SIG-M5 (cell line): ENCODE data around the gene USP21.
"Not testable (repeated sequence)": the region's sequence is repeated elsewhere in the genome, so short reads cannot be mapped to it uniquely, and the experiment has no call there.

Source experiments
- DNase-seq: peaks from one replicate; lab custom pipeline; 2025; lab: John Stamatoyannopoulos, UW

Gene USP21, protein sequence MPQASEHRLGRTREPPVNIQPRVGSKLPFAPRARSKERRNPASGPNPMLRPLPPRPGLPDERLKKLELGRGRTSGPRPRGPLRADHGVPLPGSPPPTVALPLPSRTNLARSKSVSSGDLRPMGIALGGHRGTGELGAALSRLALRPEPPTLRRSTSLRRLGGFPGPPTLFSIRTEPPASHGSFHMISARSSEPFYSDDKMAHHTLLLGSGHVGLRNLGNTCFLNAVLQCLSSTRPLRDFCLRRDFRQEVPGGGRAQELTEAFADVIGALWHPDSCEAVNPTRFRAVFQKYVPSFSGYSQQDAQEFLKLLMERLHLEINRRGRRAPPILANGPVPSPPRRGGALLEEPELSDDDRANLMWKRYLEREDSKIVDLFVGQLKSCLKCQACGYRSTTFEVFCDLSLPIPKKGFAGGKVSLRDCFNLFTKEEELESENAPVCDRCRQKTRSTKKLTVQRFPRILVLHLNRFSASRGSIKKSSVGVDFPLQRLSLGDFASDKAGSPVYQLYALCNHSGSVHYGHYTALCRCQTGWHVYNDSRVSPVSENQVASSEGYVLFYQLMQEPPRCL

DNA sequence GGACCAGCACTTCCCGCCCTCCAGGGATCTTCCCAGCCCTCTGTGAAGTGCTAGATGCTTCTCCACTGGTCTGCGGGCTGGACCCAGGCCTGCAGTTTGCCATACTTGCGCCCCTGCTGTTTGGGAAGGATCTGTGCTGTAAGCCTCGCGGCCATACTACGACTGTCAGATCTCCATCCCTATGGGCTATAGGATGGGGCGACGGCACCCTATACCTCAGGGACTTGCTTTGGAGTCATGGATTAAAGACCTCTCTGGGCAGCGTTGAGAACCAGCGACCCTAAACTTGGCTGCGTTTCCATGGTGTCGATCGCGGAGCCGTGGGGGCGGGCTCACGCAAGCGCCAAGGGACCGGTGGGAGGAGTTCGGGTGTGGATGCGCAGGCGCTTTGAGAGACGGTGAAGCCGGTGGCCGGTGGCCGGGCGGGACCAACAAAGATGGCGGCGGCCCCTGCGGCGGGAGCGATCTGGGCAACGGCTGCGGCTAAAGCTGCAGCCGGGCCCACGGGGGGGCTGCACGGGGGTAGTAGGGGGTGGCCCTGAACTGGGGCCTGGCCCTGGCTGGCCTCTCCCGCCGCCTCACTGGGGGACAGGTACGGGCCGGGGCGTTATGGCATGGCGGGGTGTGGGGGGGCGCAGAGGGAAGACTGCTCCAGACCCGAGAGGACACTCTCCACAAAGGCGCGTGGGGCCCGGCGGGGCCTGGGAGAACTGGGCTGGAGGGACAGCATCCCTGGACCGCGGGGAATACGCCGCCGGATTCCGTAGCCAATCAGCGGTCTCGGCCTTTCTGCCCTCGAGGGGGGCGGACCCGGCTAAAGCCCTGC, at the start of gene USP21:
TSS of gene USP21 (plus strand) at position 414 of the 826 bp plus-strand sequence. CDS start 1,141 bp downstream, outside the sequence.
- DNase-seq = peak; percentile 56

DNA sequence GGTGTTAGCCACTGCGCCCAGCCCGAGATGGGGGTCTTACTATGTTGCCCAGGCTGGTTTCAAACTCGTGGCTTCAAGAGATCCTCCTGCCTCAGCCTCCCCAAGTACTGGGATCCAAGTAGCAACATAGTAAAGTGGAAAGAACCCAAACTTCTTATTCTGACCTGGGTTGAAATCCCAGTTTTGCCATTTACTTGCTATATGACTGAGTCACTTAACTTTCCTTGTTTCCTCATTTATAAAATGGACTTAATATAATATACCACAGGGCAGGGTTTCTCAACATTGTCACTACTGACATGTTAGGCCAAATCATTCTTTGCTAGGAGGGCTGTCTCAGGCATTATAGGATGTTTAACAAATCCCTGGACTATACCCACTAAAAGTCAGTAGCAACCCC, 48.2 kb upstream of the USP21 start:
- no peak for DNase-seq

DNA sequence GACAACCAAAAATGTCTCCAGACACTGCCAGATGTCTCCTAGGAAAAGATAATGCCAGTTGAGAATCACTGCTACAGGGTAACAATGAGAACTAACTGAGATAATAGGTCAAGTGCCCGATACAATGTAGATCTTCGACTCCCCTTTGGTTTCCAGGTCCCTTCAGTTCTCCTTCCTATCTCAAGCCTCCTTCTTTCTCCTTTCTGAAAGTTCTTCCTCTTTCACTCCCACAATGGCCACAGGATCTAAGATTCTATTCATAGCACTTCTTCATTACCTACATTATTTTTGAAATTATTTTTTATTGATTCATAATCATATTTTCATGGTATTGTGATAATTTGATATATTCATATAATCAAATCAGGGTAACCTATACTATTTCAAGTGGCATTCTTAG, 47.8 kb upstream of the USP21 start:
- DNase-seq = no peak

DNA sequence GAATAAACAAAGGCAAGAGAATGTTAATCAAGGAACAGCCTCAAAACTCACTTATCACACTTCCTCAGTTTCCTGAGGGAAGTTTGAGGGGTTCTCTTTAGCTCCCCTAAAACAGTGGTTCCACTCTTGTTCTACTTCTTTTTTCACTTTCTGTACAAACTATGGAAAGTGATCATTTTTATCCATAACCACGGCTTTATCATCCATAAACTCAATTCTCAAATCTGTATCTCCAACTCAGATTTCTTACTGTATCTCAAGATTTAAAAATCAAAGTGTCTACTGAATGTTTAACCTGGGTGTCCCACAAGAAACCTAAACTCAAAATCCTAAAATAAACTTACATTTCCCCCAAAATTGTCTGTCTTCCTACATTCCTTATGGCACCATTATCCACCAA, 45.4 kb upstream of the USP21 start:
- no peak for DNase-seq

DNA sequence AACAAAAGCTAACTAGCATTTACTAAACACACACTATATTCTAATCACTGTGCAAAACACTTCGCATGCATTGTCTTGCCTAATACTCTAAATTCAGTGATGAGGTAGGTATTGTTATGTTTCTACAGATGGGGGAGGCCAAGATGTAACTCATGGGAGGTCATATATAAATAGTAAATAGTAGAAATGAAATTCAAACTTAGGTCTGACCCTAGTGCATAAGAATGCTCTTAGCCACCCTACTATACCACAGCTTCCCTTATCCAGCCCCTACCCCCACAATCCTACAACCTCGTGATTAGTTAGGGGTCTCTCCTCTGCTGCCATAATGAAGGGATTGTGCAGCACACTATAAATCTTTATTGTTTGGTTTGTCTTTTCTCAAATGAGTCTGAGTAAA, 44.7 kb upstream of the USP21 start:
- no peak for DNase-seq

DNA sequence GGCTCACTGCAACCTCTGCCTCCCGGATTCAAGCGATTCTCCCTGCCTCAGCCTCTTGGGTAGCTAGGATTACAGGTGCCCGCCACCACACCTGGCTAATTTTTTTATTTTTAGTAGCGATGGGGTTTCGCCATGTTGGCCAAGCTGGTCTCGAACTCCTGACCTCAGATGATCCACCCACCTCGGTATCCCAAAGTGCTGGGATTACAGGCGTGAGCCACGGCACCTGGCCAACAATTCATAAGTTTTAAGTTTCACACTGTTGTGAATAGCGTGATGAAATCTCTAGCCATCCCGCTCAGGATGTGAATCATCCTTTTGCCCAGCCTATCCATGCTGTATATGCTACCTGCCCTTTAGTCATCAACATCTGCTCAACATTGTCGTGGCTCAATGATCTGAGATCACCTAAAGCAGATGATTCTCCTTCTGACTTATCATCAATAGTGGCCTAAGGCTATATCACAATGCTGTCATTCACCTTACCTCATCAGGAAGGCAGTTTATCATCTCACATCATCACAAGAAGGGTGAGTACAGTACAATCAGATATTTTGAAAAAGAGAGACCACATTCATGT, 44.1 kb upstream of the USP21 start:
- peak; percentile 66 for DNase-seq

DNA sequence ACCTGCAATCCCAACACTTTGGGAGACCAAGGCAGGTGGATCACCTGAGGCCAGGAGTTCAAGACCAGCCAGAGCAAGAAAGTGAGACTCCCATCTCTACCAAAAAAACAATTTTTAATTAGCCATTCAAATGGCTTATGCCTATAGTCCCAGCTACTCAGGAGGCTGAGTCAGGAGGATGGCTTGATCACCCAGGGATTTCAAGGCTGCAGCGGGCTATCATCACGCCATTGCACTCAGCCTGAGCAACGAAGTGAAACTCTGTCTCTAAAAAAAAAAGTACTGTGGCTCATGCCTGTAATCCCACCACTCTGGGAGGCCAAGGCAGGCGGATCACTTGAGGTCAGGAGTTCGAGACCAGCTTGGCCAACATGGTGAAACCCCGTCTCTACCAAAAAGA, 43.3 kb upstream of the USP21 start:
- DNase-seq = not testable (repeated sequence)

DNA sequence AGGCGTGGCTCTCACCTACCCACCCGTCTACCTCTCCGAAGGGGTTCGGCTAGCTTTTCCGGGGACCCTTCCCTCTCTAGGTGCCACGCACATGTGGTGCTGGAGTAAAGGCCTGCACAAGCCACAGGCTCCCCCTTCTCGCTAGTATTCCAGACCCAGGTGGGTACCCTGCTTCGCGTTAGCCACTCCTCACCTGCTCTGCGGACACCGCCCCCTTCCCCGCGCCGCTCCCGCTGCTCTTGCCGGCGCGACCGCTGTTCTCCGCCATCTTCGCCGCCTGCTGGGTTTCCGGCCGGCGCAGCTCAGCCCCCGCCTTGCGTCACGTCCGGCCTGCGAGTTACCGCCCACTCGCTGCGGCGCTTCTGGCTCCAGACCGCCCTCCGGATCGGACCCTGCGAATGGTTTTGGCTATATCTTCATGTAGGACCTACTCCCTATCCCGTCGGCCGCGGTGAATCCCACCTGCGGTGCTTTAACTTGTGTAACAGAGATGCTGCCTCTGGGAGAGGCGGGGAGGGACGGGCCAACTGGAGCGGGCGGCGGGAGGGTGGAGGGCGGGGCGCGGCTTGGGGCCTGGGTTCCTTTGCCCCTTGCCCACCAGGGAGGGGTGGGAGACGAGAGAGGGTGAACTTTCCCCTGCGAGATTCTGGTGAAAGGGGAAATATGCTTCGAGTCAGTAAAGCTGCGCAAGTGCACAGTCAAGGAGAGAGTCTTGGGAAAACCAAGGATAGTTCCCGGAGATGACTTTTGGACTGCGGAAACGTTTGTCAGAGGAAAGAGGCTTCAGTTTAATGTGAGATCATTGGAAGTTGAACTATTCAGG, 41.3 kb upstream of the USP21 start, which contains the start of the genes NIT1 and PFDN2:
TSS of gene NIT1 (plus strand) at position 347 of the 823 bp plus-strand sequence. CDS start at position 419, 72 bp downstream.
TSS of gene PFDN2 (minus strand) at position 279 of the 823 bp plus-strand sequence. CDS start at position 268, 11 bp downstream.
- DNase-seq = no peak

DNA sequence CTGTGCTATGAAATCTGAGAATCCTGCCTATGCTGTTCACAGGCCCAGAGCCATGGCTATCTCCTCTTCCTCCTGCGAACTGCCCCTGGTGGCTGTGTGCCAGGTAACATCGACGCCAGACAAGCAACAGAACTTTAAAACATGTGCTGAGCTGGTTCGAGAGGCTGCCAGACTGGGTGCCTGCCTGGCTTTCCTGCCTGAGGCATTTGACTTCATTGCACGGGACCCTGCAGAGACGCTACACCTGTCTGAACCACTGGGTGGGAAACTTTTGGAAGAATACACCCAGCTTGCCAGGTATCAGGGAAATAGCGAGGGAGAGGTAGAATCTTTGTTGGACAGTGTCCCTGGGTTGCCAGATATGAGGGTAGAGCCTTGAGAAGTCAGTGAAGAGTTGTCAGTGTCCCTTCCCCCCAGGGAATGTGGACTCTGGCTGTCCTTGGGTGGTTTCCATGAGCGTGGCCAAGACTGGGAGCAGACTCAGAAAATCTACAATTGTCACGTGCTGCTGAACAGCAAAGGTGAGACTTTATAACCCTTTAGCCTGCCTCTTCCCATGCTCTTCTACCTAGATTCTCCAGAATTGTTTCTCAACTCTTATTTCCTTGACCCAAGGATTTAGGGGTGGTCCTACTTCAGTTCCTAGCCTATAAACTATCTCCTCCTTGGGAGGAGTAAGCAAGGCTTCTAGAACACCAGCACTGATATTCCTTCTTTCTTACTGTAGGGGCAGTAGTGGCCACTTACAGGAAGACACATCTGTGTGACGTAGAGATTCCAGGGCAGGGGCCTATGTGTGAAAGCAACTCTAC, 40.0 kb upstream of the USP21 start:
- DNase-seq = peak; percentile 74

DNA sequence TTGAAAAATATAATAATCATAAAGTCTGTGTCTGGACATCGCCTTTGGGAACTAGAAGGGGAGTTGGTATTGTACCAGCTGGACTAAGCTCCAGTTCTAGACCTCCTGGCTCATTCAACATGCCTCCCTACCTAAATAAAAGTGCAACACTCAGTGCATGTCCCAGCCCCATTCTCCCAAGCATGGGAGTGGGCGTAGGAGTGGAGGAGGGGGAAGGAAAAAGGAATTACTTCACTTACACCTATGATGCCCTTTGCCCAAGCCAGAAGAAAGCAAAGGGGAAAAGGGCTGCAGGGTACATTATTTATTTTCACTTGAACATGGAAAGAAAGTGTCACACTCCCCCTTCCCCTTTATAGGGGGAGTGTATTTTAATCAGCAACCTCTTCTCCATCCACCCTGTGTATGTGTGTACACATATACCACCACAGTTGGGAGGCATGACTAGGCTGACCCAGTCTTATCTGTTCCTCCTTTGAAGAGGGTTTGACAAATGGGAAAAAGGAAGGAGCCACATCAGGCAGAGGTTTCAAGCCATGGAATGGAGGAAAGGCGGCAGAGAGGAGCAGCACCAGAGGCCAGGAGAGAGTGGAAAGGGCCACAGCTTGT, 38.2 kb upstream of the USP21 start:
- no peak for DNase-seq

DNA sequence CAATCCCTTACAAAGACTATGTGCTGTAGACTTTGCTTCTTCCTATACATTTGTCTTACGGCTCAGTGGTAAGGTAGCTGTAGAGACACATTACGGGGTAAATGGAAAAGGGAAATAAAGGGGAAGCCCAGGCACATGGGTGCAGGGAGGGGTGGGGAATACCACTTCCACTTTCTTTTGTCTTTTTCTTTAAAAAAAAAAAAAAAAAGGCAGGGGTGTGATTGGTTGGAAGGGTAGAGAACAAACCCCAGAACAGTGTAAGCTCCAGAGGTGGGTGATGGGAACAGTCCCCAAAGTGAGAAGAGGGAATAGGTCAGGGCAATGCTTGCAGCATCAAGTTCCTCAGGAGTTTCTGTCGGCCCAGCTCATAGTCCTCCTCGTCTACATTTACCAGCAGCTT, 37.5 kb upstream of the USP21 start:
- no peak for DNase-seq

DNA sequence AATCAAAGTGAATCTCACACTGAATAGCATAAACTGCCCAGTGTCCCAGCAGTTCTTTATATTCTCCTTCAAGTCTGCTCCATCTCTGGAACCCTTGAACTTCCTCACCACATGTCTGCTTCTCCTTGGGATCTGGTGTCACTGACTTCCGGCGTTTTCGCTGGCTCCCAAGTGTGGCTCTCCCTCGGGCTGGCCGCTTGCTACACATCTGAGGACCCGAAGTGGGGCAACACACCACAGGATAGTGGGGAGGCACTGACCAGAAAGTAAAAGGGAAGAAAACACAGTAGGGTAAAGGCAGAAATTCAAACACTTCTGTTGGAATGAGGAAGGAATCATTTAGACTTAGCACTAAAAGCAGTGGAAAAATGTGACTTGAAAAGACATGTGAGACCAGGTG, 36.3 kb upstream of the USP21 start:
- DNase-seq = no peak

DNA sequence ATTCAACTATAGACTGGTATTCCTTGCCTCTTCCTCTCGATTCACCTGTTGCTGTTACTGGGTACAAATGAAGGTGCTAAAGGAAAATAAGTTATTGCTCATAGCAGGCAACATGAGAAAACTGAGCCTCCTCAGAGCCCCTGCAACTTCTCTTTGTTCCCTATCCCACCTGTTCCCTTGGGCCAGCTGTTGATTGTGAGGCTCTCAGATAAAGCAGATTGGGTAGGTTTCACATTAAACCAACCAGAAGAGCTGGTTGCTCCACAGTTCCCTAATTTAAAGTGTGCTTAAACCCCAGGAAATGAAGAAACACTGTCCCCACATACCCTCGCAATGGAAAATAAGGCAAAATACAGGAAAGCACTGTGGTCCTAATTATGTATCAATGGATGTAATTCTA, 31.7 kb upstream of the USP21 start:
- DNase-seq = no peak

DNA sequence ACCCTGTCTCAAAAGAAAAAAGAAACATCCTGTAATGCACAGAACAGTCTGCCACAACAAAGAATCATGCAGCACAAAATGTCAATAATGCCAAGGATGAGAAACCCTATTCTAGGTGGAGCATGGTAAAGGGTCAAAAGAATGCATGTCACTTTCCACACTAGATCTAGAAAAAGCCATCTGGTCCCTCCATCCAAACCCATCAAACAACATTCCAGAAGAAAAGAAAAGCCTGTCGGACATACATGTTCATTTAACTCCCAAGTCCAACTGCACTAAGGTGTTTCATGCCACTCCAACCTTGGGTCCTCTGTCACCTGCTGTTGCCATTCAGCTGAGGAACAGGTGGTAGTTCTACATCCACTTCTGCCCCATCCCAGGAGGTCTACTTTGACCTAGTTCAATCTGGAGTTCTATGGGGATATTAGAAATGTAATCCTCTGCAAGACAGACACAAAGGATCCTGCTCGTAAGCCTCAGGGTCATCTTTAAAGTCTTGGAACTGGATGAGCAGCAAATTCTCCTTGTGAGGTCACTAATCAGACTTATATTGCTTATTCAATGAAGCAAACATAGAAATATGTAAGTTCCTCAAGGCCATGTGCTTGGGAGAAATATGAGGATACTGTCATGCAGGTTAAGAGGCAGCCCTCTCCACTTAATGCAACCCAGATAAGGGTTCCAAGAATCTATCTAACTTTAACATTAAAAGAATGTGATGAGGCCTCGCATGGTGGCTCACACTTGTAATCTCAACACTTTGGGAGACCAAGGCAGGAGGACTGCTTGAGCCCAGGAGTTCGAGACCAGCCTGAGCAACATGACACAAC, 30.5 kb upstream of the USP21 start:
- no peak for DNase-seq

DNA sequence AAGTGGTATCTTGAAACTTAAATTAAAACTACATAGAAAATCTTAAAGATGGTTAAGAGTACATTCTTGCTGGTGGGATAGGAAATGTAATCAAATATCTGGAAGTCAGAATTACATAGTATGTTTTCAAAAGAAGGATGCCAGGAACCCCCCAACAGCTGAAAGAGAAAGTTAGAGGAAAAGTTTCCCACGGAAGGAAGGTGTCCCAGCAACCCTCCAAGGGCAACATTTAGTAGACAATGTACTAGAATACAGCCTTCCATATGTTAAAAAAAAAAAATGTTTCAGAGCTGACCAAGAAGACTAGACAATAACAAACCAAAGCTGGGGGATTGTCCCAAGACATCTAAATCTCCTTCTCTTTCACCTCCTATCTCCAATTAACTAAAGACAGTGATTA, 29.0 kb upstream of the USP21 start:
- DNase-seq = no peak

DNA sequence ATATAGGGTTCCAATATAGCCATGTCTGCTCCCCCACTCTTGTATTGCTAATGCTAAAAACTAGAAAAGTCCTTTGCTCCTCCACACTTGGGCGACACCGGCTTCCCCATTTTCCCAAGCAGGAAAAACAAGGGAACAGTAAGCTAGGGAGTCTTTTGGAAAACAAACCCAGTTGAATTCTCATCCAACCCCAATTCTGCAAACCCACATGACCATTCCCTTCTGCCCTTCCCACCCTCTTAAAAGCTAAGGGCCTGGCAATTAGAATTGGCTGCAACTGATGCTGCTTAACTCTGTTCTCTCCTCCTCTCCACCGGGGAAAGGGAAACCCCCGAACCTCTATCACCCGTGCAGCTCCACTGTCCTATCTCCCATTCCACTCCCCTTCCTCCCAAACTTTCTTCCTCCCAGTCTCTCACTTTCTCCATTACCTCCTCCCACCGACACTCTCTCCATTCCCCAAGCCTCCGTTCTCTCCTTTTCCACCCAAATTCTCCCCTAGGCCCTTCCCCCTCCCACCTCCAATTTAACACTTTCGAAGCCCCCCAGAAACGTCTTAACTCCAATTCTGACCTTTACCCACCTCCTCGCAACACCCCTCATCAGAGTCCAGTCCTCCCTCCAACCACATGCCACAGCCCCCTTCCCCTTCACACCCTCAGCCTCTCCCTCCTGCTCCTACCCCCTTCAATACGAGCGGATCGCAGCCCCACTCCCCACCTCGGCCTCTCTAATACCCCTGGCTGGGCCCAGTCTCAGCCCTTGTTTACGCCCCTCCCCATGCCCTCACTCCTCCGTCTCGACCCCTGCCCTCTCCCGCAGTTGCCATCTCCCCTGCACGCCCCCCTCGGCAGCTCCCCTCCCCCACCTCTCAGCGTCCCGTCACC, 27.5 kb upstream of the USP21 start:
- no peak for DNase-seq

DNA sequence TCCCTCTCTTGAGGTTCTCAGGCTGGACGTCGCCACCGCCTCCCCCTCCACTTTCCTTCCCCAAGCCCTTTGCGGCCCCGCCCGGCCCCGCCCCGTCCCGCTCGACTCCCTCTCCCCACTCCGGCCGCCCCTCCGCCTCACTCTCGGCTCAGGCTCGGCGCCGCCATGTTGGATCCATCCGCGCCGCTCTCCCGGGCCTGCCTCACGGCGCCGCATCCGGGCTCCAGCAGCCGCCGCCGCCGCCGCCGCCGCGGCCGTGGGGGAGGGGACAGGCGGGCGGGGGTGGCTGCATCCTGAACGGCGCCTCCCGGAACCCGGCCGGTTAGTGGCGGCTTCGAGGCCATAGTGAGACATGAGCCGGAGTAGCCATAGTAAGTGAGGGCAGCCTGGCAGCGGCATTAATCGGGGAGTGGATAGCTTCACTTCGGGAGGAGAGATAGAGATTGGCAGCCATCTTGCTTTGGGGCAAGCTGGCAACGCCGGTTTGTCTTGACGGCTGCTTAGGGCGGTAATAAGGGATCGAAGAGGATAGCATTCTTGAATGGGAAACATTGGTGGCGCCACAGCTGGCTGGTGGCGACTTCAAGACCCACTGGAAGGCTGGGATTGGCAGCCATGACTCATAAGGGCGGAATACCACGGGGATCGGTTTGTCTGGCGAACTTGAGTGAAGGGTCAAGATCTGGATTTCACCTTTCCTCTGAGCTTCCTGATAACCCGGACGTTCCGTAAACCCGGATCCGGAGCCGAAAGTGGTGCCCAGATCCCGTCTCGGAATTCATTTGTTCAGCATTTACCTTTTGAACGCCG, 26.7 kb upstream of the USP21 start, which contains the start of gene DEDD:
TSS of gene DEDD (minus strand) at position 258 of the 810 bp plus-strand sequence. CDS start 8,205 bp downstream, outside the sequence.
- DNase-seq = peak; percentile 100
